ENCODE results near the gene LY86. TPM values are rescaled to one million over a fixed set of nuclear protein-coding genes. Genes with fewer than 3 reads are reported as not detected.
A peak's percentile ranks its signal among the peaks of the same experiment; 100 is the strongest.

LY86 gene
- total RNA-seq, 1 experiment from 2014 or later: not detected

GRCh38 chr6:6694825-6695624 is 106.5 kb downstream of the LY86 start:
- H3K27me3 Mint-ChIP-seq (ENCODE audit: unreplicated experiment): no peaks in the 10 kb centered on the region
- peak; percentile 29 for DNase-seq
- no peak overlapping the region for H3K27ac Mint-ChIP-seq (ENCODE audit: unreplicated experiment)
- CTCF ChIA-PET: no interaction called here
- no peaks in the 10 kb centered on the region for H3K36me3 Mint-ChIP-seq (ENCODE audit: insufficient read depth, unreplicated experiment)
- H3K4me1 Mint-ChIP-seq (ENCODE audit: low read depth, unreplicated experiment): peaks cover 25% of the 10 kb centered on the region
- H3K9me3 Mint-ChIP-seq (ENCODE audit: low read depth, unreplicated experiment): no peaks in the 10 kb centered on the region
- no peak for TF ChIP-seq CTCF (IDR thresholded peaks at IDR 0.05; ENCODE audit: unreplicated experiment)
- intact Hi-C loops (cut with micrococcal nuclease; ENCODE audit: unreplicated experiment): no loop called here
- H3K4me3 Mint-ChIP-seq (ENCODE audit: low read depth, unreplicated experiment): no peak overlapping the region
- BruUV-seq (replicated peaks): no TSS peak

GRCh38 chr6:6695625-6696276 is 107.2 kb downstream of the LY86 start:
- H3K27ac Mint-ChIP-seq (ENCODE audit: unreplicated experiment): no peak overlapping the region
- H3K4me3 Mint-ChIP-seq (ENCODE audit: low read depth, unreplicated experiment): no peak overlapping the region

GRCh38 chr6:6696867-6697531 is 108.5 kb downstream of the LY86 start:
- Mint-ChIP-seq H3K27me3 (ENCODE audit: unreplicated experiment) (no peaks in the 10 kb centered on the region), H3K9me3 (ENCODE audit: low read depth, unreplicated experiment) (no peaks in the 10 kb centered on the region), H3K36me3 (ENCODE audit: insufficient read depth, unreplicated experiment) (no peaks in the 10 kb centered on the region), H3K27ac (ENCODE audit: unreplicated experiment) (no peak overlapping the region), H3K4me3 (ENCODE audit: low read depth, unreplicated experiment) (no peak overlapping the region), H3K4me1 (ENCODE audit: low read depth, unreplicated experiment) (peaks cover 25% of the 10 kb centered on the region)
- BruUV-seq (replicated peaks): no TSS peak
- TF ChIP-seq CTCF (IDR thresholded peaks at IDR 0.05; ENCODE audit: unreplicated experiment): peak; percentile 28
- intact Hi-C loops (cut with micrococcal nuclease; ENCODE audit: unreplicated experiment): no loop called here
- DNase-seq: peak; percentile 55
- CTCF ChIA-PET: interaction anchor here (0.6 to 1.4 kb wide), 3 partner anchors 10 to 545 kb away, joined by 3 to 8 read pairs (median 5); no protein-coding TSS in a partner anchor

More at GRCh38 chr6:6695625-6696276, 107.2 kb downstream of the LY86 start:
- DNase-seq: no peak
- Mint-ChIP-seq H3K36me3 (ENCODE audit: insufficient read depth, unreplicated experiment) (no peaks in the 10 kb centered on the region), H3K9me3 (ENCODE audit: low read depth, unreplicated experiment) (no peaks in the 10 kb centered on the region), H3K27me3 (ENCODE audit: unreplicated experiment) (no peaks in the 10 kb centered on the region), H3K4me1 (ENCODE audit: low read depth, unreplicated experiment) (peaks cover 25% of the 10 kb centered on the region)
- BruUV-seq (replicated peaks): no TSS peak
- TF ChIP-seq CTCF (IDR thresholded peaks at IDR 0.05; ENCODE audit: unreplicated experiment): no peak
- intact Hi-C loops (cut with micrococcal nuclease; ENCODE audit: unreplicated experiment): no loop called here
- CTCF ChIA-PET: interaction anchor here (0.6 to 1.4 kb wide), 2 partner anchors 9 to 17 kb away, joined by 3 to 8 read pairs; no protein-coding TSS in a partner anchor

GRCh38 chr6:6697620-6698019 is 109.1 kb downstream of the LY86 start:
- intact Hi-C loops (cut with micrococcal nuclease; ENCODE audit: unreplicated experiment): no loop called here
- H3K27me3 Mint-ChIP-seq (ENCODE audit: unreplicated experiment): no peaks in the 10 kb centered on the region
- H3K36me3 Mint-ChIP-seq (ENCODE audit: insufficient read depth, unreplicated experiment): no peaks in the 10 kb centered on the region
- H3K9me3 Mint-ChIP-seq (ENCODE audit: low read depth, unreplicated experiment): no peaks in the 10 kb centered on the region
- H3K4me3 Mint-ChIP-seq (ENCODE audit: low read depth, unreplicated experiment): no peak overlapping the region
- no peak for DNase-seq
- H3K27ac Mint-ChIP-seq (ENCODE audit: unreplicated experiment): no peak overlapping the region
- CTCF ChIA-PET: no interaction called here
- H3K4me1 Mint-ChIP-seq (ENCODE audit: low read depth, unreplicated experiment): peaks cover 25% of the 10 kb centered on the region
- no peak for TF ChIP-seq CTCF (IDR thresholded peaks at IDR 0.05; ENCODE audit: unreplicated experiment)
- no TSS peak for BruUV-seq (replicated peaks)

Measured in Calu3 (cell line).